Endothelial cell of coronary artery (primary cell): ENCODE data around the gene UBR7. TPM values are rescaled to one million over a fixed set of nuclear protein-coding genes. Genes with fewer than 3 reads are reported as not detected.

Experiments
- total RNA-seq: library from RNA; depleted of rRNA; stranded (reverse); fragments of >200 nt; gene quantifications from 2 replicates; pipeline ENCODE4 v1.2.3, GENCODE V29; 2014

Gene UBR7
- 35.1 and 45.1 TPM in 2 replicates for total RNA-seq

GRCh38 chr14:93206793-93207467 is at the start of gene UBR7, which contains the start of gene GON7:
TSS of gene UBR7 (plus strand) at chr14:93207256. CDS start at chr14:93207292, 36 bp downstream.
TSS of gene GON7 (minus strand) at chr14:93207065. CDS start at chr14:93207037, 28 bp downstream.

GRCh38 chr14:93184391-93185348 is 22.4 kb upstream of the UBR7 start, which contains the start of the genes LYSET and MOAP1:
TSS of gene LYSET (plus strand) at chr14:93185317. CDS start at chr14:93185406, 89 bp downstream.
TSS of gene MOAP1 (minus strand) at chr14:93184897. CDS start at chr14:93184242, 655 bp downstream.

Other genes starting within 250 kb of the UBR7 start
- gene ITPK1, start 91.3 kb upstream of the UBR7 start, total RNA-seq, result 17.7 and 22.8 TPM in 2 replicates
- gene MOAP1, start 22.4 kb upstream of the UBR7 start, total RNA-seq, result 13.4 and 18.0 TPM in 2 replicates
- 8.9 and 9.0 TPM in 2 replicates for gene LYSET, start 21.9 kb upstream of the UBR7 start, total RNA-seq
- gene GON7, start 191 bp upstream of the UBR7 start, total RNA-seq, result 15.1 and 20.8 TPM in 2 replicates
- gene BTBD7, start 125.8 kb downstream of the UBR7 start, total RNA-seq, result 25.9 and 27.3 TPM in 2 replicates
- not detected in 2 replicates for gene COX8C, start 139.9 kb downstream of the UBR7 start, total RNA-seq
- under 0.01 TPM in 2 replicates for gene UNC79, start 223.7 kb downstream of the UBR7 start, total RNA-seq